ENCODE data around the gene BTF3.

GRCh38 chr5:73506459-73506955 is 8.3 kb downstream of the BTF3 start:
- peak; percentile 30 for TF ChIP-seq POLR2A (IDR thresholded peaks at IDR 0.05; ENCODE audit: low read length)
- no peak for TF ChIP-seq GATA1 (IDR thresholded peaks at IDR 0.05; ENCODE audit: low read depth, low read length)

Data from erythroblast (primary cell).